ENCODE measurements around the gene EVPLL.

DNA sequence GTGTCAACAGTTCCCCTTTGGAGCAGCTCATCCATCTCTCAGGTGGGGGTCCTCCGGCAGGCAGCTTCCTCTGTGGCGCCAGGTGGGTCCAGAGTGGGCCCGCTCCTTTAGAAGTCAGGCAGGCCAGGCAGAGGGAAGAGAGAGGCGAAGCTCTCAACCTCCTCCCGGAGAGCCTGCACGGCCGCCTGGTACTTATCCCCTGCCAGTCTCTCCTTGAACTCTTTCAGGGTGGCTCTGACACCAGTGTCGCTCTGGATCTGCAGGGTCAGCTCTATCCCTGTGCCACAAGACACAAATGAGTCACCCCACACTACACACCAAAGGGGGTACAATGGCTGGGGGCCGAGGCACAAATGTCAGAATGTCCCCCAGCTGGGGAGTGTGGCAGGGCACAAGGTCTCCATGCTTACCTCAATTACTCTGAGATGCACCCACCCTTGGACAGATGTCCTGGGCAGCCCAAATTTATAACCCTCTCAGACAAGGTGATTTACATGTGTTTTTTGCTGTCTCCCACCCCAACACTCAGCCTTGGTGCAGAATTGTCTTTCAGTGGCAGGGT is 48.9 kb upstream of the EVPLL start:
- TF ChIP-seq, protein P1, sequence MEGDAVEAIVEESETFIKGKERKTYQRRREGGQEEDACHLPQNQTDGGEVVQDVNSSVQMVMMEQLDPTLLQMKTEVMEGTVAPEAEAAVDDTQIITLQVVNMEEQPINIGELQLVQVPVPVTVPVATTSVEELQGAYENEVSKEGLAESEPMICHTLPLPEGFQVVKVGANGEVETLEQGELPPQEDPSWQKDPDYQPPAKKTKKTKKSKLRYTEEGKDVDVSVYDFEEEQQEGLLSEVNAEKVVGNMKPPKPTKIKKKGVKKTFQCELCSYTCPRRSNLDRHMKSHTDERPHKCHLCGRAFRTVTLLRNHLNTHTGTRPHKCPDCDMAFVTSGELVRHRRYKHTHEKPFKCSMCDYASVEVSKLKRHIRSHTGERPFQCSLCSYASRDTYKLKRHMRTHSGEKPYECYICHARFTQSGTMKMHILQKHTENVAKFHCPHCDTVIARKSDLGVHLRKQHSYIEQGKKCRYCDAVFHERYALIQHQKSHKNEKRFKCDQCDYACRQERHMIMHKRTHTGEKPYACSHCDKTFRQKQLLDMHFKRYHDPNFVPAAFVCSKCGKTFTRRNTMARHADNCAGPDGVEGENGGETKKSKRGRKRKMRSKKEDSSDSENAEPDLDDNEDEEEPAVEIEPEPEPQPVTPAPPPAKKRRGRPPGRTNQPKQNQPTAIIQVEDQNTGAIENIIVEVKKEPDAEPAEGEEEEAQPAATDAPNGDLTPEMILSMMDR (conservative IDR thresholded peaks at IDR 0.05; ENCODE audit: low read depth, low read length) = no peak
- TF ChIP-seq POLR2A (IDR thresholded peaks at IDR 0.05; ENCODE audit: low read depth, low read length) = no peak
